22Rv1 (cell line): ENCODE results near the gene DSCAM.

Experiments
- ZFX ChIP-seq: fragments of 450-650 bp; IDR thresholded peaks from 2 replicates; pipeline ENCODE4 v1.6.1; 2017; ENCODE audit warnings: antibody characterized with exemption, borderline replicate concordance
- TF ChIP-seq, protein P1 (sequence below): fragments of 450-650 bp; IDR thresholded peaks from 2 replicates; pipeline ENCODE4 v1.5.1; 2017; ENCODE audit warnings: mild to moderate bottlenecking

DNA sequence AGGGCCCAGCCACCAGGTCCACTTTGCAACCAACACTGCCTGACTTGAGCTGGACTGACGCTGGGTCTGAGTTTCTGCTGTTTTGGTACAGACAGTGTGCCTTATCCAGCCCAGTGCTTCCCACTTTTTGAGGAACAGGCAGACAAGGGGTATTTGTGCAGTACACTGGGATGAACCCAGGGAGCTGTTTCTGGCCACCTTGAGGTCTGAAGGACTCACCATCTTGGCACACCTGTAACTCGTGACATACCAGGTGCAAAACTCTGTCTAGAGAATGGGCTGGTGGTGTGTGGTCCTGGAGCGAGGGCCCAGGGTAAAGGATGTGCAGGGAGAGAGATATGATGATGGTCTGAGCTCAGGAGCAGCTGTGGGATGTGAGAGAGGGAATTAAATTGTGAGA is 831.1 kb downstream of the DSCAM start:
- no peak for TF ChIP-seq ZFX
- TF ChIP-seq, protein P1, sequence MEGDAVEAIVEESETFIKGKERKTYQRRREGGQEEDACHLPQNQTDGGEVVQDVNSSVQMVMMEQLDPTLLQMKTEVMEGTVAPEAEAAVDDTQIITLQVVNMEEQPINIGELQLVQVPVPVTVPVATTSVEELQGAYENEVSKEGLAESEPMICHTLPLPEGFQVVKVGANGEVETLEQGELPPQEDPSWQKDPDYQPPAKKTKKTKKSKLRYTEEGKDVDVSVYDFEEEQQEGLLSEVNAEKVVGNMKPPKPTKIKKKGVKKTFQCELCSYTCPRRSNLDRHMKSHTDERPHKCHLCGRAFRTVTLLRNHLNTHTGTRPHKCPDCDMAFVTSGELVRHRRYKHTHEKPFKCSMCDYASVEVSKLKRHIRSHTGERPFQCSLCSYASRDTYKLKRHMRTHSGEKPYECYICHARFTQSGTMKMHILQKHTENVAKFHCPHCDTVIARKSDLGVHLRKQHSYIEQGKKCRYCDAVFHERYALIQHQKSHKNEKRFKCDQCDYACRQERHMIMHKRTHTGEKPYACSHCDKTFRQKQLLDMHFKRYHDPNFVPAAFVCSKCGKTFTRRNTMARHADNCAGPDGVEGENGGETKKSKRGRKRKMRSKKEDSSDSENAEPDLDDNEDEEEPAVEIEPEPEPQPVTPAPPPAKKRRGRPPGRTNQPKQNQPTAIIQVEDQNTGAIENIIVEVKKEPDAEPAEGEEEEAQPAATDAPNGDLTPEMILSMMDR, result no peak
